Islet precursor cell (in vitro differentiated cells): ENCODE data around the gene ZNF532.

Source experiments
- DNase-seq: peaks from one replicate; pipeline ENCODE4 v3.0.0-alpha.2; 2018

The ZNF532 gene

GRCh38 chr18:58983260-58984155 lies 118.8 kb downstream of the ZNF532 start:
- no peak for DNase-seq

GRCh38 chr18:58988600-58988999 lies 123.9 kb downstream of the ZNF532 start:
- DNase-seq: no peak

GRCh38 chr18:58989184-58989759 lies 124.6 kb downstream of the ZNF532 start:
- DNase-seq: no peak

GRCh38 chr18:58990720-58991119 lies 126.0 kb downstream of the ZNF532 start:
- no peak for DNase-seq

- DNase-seq: no peak
Measured at GRCh38 chr18:58991167-58991798, 126.6 kb downstream of the ZNF532 start.

GRCh38 chr18:58992301-58993231 lies 127.9 kb downstream of the ZNF532 start:
- no peak for DNase-seq

- no peak for DNase-seq
Measured at GRCh38 chr18:58993260-58993659, 128.6 kb downstream of the ZNF532 start.

- DNase-seq: no peak
Measured at GRCh38 chr18:58995663-58996062, 131.0 kb downstream of the ZNF532 start.

GRCh38 chr18:58996131-58996641 lies 131.5 kb downstream of the ZNF532 start:
- no peak for DNase-seq

GRCh38 chr18:58996696-58997095 lies 132.0 kb downstream of the ZNF532 start:
- no peak for DNase-seq

GRCh38 chr18:58997811-58998337 lies 133.2 kb downstream of the ZNF532 start:
- DNase-seq: no peak

- no peak for DNase-seq
Measured at GRCh38 chr18:58998401-58999203, 133.9 kb downstream of the ZNF532 start.

GRCh38 chr18:59001166-59001565 lies 136.5 kb downstream of the ZNF532 start:
- DNase-seq: no peak

- DNase-seq: no peak
Measured at GRCh38 chr18:59001721-59002120, 137.0 kb downstream of the ZNF532 start.

GRCh38 chr18:59002974-59003594 lies 138.4 kb downstream of the ZNF532 start:
- no peak for DNase-seq

GRCh38 chr18:59005262-59005661 lies 140.6 kb downstream of the ZNF532 start:
- DNase-seq: peak; percentile 91

GRCh38 chr18:59006461-59007067 lies 141.9 kb downstream of the ZNF532 start:
- DNase-seq: no peak

GRCh38 chr18:59008302-59008974 lies 143.8 kb downstream of the ZNF532 start:
- DNase-seq: peak; percentile 97

GRCh38 chr18:59009846-59010245 lies 145.2 kb downstream of the ZNF532 start:
- DNase-seq: no peak

- DNase-seq: no peak
Measured at GRCh38 chr18:59011289-59011688, 146.6 kb downstream of the ZNF532 start.
